GF-D8 (cell line): Measurements from ENCODE around the gene PPP2R5D.
"Not testable (repeated sequence)": the region's sequence is repeated elsewhere in the genome, so short reads cannot be mapped to it uniquely, and the experiment has no call there.

Source experiments
- DNase-seq: peaks from one replicate; lab custom pipeline; 2025; lab: John Stamatoyannopoulos, UW

The PPP2R5D gene

GRCh38 chr6:43032326-43032725 is 48.0 kb downstream of the PPP2R5D start:
- DNase-seq = no peak

- DNase-seq = no peak
Observed at GRCh38 chr6:43033496-43034189, 49.3 kb downstream of the PPP2R5D start.

GRCh38 chr6:43034190-43034525 is 49.8 kb downstream of the PPP2R5D start:
- no peak for DNase-seq

- no peak for DNase-seq
Observed at GRCh38 chr6:43035495-43036194, 51.3 kb downstream of the PPP2R5D start.

- no peak for DNase-seq
Observed at GRCh38 chr6:43036712-43037111, 52.3 kb downstream of the PPP2R5D start.

GRCh38 chr6:43037197-43037596 is 52.8 kb downstream of the PPP2R5D start:
- DNase-seq = no peak

GRCh38 chr6:43037706-43038105 is 53.3 kb downstream of the PPP2R5D start:
- DNase-seq = no peak

- no peak for DNase-seq
Observed at GRCh38 chr6:43038727-43039126, 54.4 kb downstream of the PPP2R5D start.

- DNase-seq = no peak
Observed at GRCh38 chr6:43040542-43041257, 56.3 kb downstream of the PPP2R5D start.

GRCh38 chr6:43041475-43041874 is 57.1 kb downstream of the PPP2R5D start:
- DNase-seq = not testable (repeated sequence)

- DNase-seq = no peak
Observed at GRCh38 chr6:43043310-43043709, 58.9 kb downstream of the PPP2R5D start.

GRCh38 chr6:43045371-43045930 is 61.1 kb downstream of the PPP2R5D start:
- DNase-seq = no peak

GRCh38 chr6:43047998-43048397 is 63.6 kb downstream of the PPP2R5D start:
- no peak for DNase-seq

GRCh38 chr6:43050981-43051380 is 66.6 kb downstream of the PPP2R5D start:
- DNase-seq = no peak

GRCh38 chr6:43052225-43052841 is 68.0 kb downstream of the PPP2R5D start:
- DNase-seq = no peak

- no peak for DNase-seq
Observed at GRCh38 chr6:43052842-43053544, 68.6 kb downstream of the PPP2R5D start.

- peak; percentile 83 for DNase-seq
Observed at GRCh38 chr6:43053545-43054205, 69.3 kb downstream of the PPP2R5D start, which contains the start of gene CUL7. Gene CUL7 (minus strand): TSS chr6:43053851. CDS start chr6:43052788, 1,063 bp downstream.

GRCh38 chr6:43054206-43054943 is 70.0 kb downstream of the PPP2R5D start:
- DNase-seq = no peak

- no peak for DNase-seq
Observed at GRCh38 chr6:43055966-43056365, 71.6 kb downstream of the PPP2R5D start.

- no peak for DNase-seq
Observed at GRCh38 chr6:43058531-43058930, 74.2 kb downstream of the PPP2R5D start.
